IPS DF 6.9 (cell line): ENCODE data around the gene TP73.

ENCODE experiments used
- DNase-seq: peaks from one replicate; pipeline ENCODE4 v3.0.0-alpha.2; 2013; ENCODE audit warnings: low read depth, low spot score
- H3K27ac ChIP-seq: one replicate; pipeline ENCODE4 v1.5.1; 2013; ENCODE audit warnings: low read length, control low read depth
- H3K27me3 ChIP-seq: 2 replicates; pipeline ENCODE4 v1.6.1; 2013; ENCODE audit warnings: mild to moderate bottlenecking, low read length; ENCODE audit not compliant: control insufficient read depth, insufficient read depth
- H3K36me3 ChIP-seq: 2 replicates; pipeline ENCODE4 v1.6.1; 2013; ENCODE audit warnings: low read length; ENCODE audit not compliant: control insufficient read depth, insufficient read depth
- H3K4me1 ChIP-seq: 2 replicates; pipeline ENCODE4 v1.6.1; 2013; ENCODE audit warnings: low read length; ENCODE audit not compliant: control insufficient read depth, insufficient read depth
- H3K4me3 ChIP-seq: 2 replicates; pipeline ENCODE4 v1.5.1; 2013; ENCODE audit warnings: mild to moderate bottlenecking, low read length
- H3K9me3 ChIP-seq: 2 replicates; pipeline ENCODE4 v1.6.1; 2013; ENCODE audit warnings: low read length, inconsistent platforms; ENCODE audit not compliant: control insufficient read depth, insufficient read depth
- WGBS: extraction: QIAGEN DNeasy Blood & Tissue Kit; methylation state at CpG from one replicate; pipeline ENCODE4 v1.1.7; 2013; ENCODE audit warnings: mixed read lengths, missing lambda C conversion rate; ENCODE audit not compliant: insufficient read length, insufficient coverage; 5-methylcytosine and 5-hydroxymethylcytosine counted together

TP73 gene

DNA sequence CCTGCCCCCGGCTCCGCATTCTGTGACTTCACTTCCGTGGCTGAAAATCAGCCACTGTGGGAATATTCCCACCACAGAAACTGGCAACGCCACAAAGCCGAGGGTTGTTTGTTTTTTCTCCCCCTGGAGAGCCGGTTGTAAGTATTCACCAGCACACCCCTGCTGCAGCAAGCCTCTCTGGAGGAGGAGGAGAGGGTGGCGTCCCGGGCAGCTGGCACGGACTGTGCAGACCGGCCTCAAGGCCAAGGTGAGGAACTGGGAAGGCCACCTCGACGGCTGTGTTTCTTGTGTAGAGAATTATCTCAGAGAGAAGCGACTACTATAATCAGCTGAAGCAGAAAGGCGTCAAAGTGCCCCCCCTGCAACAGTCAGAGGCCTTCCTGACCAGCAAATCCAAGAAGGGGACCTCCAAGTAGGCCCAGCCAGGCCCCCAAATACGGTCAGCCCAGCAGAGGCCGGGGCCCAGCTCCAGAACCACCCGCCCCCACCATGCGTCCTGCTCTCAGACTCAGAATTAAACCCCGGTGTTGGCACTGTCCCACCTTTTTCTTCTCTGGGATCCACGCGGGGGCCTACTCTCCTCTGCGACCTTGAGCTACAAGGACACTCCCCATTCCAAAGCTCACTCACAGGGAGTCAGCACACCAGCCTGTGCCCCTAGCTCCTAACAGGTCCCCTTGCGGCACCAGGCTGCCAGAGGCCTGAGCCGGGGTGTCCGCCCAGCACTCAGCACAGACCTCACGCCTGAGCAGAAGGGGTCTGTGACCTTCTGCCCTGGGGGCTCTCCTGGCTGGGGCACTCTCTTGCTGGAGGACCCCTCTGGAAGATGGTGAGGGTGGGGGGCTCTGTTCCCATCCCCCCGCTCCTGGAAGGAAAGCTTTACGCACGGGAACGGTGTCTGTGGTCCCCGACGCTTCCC lies 119.1 kb downstream of the TP73 start:
- WGBS = no CpG with 5 or more reads among the region's 32 CpGs
- Histone ChIP-seq H3K4me1 (peaks cover 15% of the 10 kb centered on the region), H3K9me3 (no peaks in the 10 kb centered on the region), H3K4me3 (peak overlapping the region; percentile 52; the same call in 1 of the 2 replicates), H3K36me3 (no peaks in the 10 kb centered on the region; the same call in 1 of the 2 replicates), H3K27me3 (no peaks in the 10 kb centered on the region), H3K27ac (no peak overlapping the region)
- no peak for DNase-seq

DNA sequence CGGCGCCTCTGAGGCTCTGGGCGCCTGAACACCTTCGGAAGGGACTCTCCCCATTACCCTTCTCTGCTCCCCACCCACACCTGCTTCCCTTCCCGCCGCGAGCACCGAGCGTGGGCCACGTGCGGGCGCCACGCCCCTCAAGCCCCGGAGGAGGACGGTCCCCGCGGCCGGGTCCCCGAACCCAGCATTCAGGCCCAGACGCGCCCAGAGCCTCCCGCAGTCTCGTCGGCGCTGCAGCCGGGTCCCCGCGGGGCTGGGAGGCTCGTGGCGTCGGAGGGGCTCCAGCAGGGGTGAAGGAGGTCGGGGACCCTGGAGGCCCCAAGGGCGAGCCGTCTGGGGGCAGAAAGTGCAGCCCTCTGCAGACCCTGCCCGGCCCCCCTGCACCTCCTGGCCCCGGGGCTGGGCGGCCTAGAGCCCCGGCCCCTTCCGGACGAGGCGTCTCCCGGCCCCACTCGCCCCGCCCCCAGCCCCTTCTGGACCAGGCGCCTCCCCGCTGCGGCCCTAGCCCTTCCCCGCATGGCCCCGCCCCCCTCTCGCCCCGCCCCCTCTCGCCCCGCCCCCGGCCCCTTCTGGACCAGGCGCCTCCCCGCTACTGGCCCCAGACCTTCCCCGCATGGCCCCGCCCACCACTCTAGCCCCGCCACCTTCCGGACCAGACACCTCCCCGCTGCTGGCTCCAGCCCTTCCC lies 119.9 kb downstream of the TP73 start:
- no CpG with 5 or more reads among the region's 61 CpGs for WGBS
- Histone ChIP-seq H3K4me1 (peaks cover 16% of the 10 kb centered on the region), H3K27ac (no peak overlapping the region), H3K36me3 (no peaks in the 10 kb centered on the region; the same call in 1 of the 2 replicates), H3K27me3 (no peaks in the 10 kb centered on the region), H3K4me3 (peak overlapping the region; percentile 52; the same call in 1 of the 2 replicates), H3K9me3 (no peaks in the 10 kb centered on the region)
- DNase-seq = peak; percentile 74

- Histone ChIP-seq H3K4me1 (peaks cover 16% of the 10 kb centered on the region), H3K9me3 (no peaks in the 10 kb centered on the region), H3K27me3 (no peaks in the 10 kb centered on the region), H3K36me3 (no peaks in the 10 kb centered on the region; the same call in 1 of the 2 replicates), H3K4me3 (peak within 1 kb of the TSS; percentile 52; the same call in 1 of the 2 replicates), H3K27ac (no peak within 1 kb of the TSS)
- DNase-seq = no peak
- no CpG with 5 or more reads among the region's 55 CpGs for WGBS
Observed at GRCh38 chr1:3772715-3773571, 120.6 kb downstream of the TP73 start, which contains the start of gene SMIM1. Gene SMIM1 (plus strand): TSS chr1:3772749. CDS start chr1:3775374, 2,625 bp downstream.

DNA sequence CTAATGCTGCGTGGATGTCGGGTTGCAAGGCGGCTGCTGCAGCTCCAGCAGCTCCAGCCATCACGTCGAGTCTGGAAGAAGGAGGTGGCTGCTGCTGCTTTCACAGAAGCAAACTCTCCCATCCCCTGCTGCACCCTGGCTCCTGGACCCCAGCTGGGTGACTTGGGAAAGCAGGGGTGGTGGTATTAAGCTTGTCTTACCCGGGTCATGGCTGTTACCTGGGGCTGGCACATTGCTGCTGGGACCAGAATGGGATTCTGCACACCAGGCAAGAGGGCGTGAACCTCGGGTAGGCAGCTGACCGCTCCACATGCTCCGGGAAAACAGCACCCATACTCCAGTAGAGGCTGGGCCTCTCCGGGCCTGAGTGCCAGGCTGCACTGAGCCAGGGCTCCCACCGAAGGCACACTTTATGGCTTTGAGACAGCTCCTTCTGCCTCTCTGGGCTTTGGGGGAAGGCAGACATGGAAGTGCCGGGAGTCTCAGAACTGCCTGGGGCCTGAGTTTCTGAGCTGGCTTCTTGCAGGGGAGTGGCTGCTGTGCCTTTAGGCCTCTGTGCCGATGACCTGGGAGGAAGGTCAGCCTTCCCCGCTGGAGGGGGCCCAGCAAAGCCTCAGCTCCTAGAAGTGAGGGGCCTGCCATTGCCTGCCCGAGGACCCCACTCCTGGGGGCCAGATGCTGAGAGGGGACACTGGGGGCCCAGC lies 121.4 kb downstream of the TP73 start:
- Histone ChIP-seq H3K27ac (no peak overlapping the region), H3K4me1 (peaks cover 16% of the 10 kb centered on the region), H3K27me3 (no peaks in the 10 kb centered on the region), H3K36me3 (no peaks in the 10 kb centered on the region; the same call in 1 of the 2 replicates), H3K4me3 (no peak overlapping the region), H3K9me3 (no peaks in the 10 kb centered on the region)
- WGBS = no CpG with 5 or more reads among the region's 16 CpGs
- no peak for DNase-seq

DNA sequence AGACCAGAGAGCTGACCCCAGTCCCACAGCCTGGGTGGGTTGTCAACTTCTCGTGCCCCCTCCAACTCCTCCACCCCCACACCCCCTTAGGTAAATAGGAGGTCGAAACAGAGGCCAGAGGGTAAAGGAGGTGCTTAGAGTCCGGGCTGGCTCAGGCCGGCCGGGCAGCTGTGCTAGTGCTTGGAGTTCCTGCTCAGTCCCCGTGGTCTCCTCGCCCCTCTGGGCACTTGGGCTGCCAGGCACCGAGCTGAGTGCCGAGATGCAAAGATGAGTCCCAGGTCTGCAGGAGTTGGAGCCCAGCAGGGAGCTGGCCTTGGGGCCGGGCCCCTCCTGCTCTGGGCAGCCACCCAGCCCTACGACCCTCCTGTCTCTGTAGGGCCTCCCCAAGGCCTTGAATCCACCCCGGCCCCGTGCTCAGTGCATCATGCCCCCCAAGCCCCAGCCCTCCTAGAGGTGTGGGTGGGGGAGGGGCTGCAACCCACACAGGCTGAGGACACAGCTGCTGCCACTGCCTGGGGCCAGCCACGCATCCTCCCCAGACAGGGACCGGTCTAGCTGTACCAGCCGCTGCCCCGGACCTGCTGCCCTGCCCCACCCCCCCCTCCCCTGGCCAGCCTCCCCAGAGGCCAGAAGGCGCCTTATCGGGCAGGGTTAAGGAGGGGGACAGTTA lies 122.1 kb downstream of the TP73 start:
- Histone ChIP-seq H3K27me3 (no peaks in the 10 kb centered on the region), H3K36me3 (no peaks in the 10 kb centered on the region; the same call in none of the 2 replicates), H3K27ac (no peak overlapping the region), H3K4me3 (no peak overlapping the region), H3K9me3 (no peaks in the 10 kb centered on the region), H3K4me1 (peaks cover 16% of the 10 kb centered on the region)
- DNase-seq = no peak
- no CpG with 5 or more reads among the region's 19 CpGs for WGBS

GRCh38 chr1:3774946-3775489 lies 122.7 kb downstream of the TP73 start:
- Histone ChIP-seq H3K4me3 (no peak overlapping the region), H3K27me3 (no peaks in the 10 kb centered on the region), H3K27ac (no peak overlapping the region), H3K9me3 (no peaks in the 10 kb centered on the region), H3K4me1 (peaks cover 16% of the 10 kb centered on the region), H3K36me3 (peaks cover 5% of the 10 kb centered on the region)
- WGBS = no CpG with 5 or more reads among the region's 17 CpGs
- DNase-seq = no peak

- H3K4me3 ChIP-seq = no peak overlapping the region
- no peaks in the 10 kb centered on the region for H3K27me3 ChIP-seq
- DNase-seq = peak; percentile 47
- no CpG with 5 or more reads among the region's 27 CpGs for WGBS
- H3K36me3 ChIP-seq = peaks cover 10% of the 10 kb centered on the region
- no peaks in the 10 kb centered on the region for H3K9me3 ChIP-seq
- H3K4me1 ChIP-seq = peaks cover 16% of the 10 kb centered on the region
- no peak overlapping the region for H3K27ac ChIP-seq
Observed at GRCh38 chr1:3775490-3776230, 123.3 kb downstream of the TP73 start.

GRCh38 chr1:3776231-3776961 lies 124.1 kb downstream of the TP73 start:
- Histone ChIP-seq H3K9me3 (no peaks in the 10 kb centered on the region), H3K4me1 (peaks cover 16% of the 10 kb centered on the region), H3K27ac (no peak overlapping the region), H3K27me3 (no peaks in the 10 kb centered on the region), H3K36me3 (peaks cover 15% of the 10 kb centered on the region), H3K4me3 (no peak overlapping the region)
- no CpG with 5 or more reads among the region's 21 CpGs for WGBS
- DNase-seq = no peak
